ENCODE measurements around the gene MCTP1.

The MCTP1 gene

GRCh38 chr5:94746731-94747124 lies 538.2 kb downstream of the MCTP1 start:
- DNase-seq: no peak

- DNase-seq: no peak
Observed at GRCh38 chr5:94745786-94746730, 538.8 kb downstream of the MCTP1 start.

GRCh38 chr5:94744906-94745305 lies 540.0 kb downstream of the MCTP1 start:
- no peak for DNase-seq

- no peak for DNase-seq
Observed at GRCh38 chr5:94742852-94743251, 542.0 kb downstream of the MCTP1 start.

GRCh38 chr5:94740286-94740685 lies 544.6 kb downstream of the MCTP1 start:
- DNase-seq: no peak

- DNase-seq: no peak
Observed at GRCh38 chr5:94736498-94736897, 548.4 kb downstream of the MCTP1 start.

GRCh38 chr5:94731471-94731870 lies 553.4 kb downstream of the MCTP1 start:
- no peak for DNase-seq

- DNase-seq: no peak
Observed at GRCh38 chr5:94725142-94725541, 559.8 kb downstream of the MCTP1 start.

- no peak for DNase-seq
Observed at GRCh38 chr5:94715768-94716167, 569.1 kb downstream of the MCTP1 start.

- no peak for DNase-seq
Observed at GRCh38 chr5:94711785-94712184, 573.1 kb downstream of the MCTP1 start.

- DNase-seq: no peak
Observed at GRCh38 chr5:94709277-94709676, 575.6 kb downstream of the MCTP1 start.

- no peak for DNase-seq
Observed at GRCh38 chr5:94707359-94707758, 577.5 kb downstream of the MCTP1 start.

GRCh38 chr5:94705427-94705826 lies 579.5 kb downstream of the MCTP1 start:
- DNase-seq: no peak

- DNase-seq: no peak
Observed at GRCh38 chr5:94702729-94703128, 582.2 kb downstream of the MCTP1 start.

- DNase-seq: no peak
Observed at GRCh38 chr5:94700592-94700991, 584.3 kb downstream of the MCTP1 start.

- no peak for DNase-seq
Observed at GRCh38 chr5:94699562-94699961, 585.3 kb downstream of the MCTP1 start.

GRCh38 chr5:94698197-94698596 lies 586.7 kb downstream of the MCTP1 start:
- DNase-seq: no peak

GRCh38 chr5:94694671-94695070 lies 590.2 kb downstream of the MCTP1 start:
- no peak for DNase-seq

- no peak for DNase-seq
Observed at GRCh38 chr5:94693845-94694370, 591.0 kb downstream of the MCTP1 start.

- DNase-seq: no peak
Observed at GRCh38 chr5:94693043-94693822, 591.7 kb downstream of the MCTP1 start.

- no peak for DNase-seq
Observed at GRCh38 chr5:94692581-94692980, 592.3 kb downstream of the MCTP1 start.

- DNase-seq: no peak
Observed at GRCh38 chr5:94691949-94692348, 592.9 kb downstream of the MCTP1 start.

GRCh38 chr5:94691291-94691690 lies 593.6 kb downstream of the MCTP1 start:
- no peak for DNase-seq

- DNase-seq: no peak
Observed at GRCh38 chr5:94690778-94691177, 594.1 kb downstream of the MCTP1 start.
